GM08714 (cell line): ENCODE measurements around the gene MYL7.
"Not testable (repeated sequence)": the region's sequence is repeated elsewhere in the genome, so short reads cannot be mapped to it uniquely, and the experiment has no call there.

Source experiments
- H3K4me3 ChIP-seq: fragments of 200-500 bp; sonication (Bioruptor generic); 2 replicates; pipeline ENCODE4 v1.5.1; 2014; ENCODE audit warnings: mild to moderate bottlenecking, low read length, inconsistent platforms
- ZNF274 ChIP-seq: IDR thresholded peaks from 2 replicates; pipeline ENCODE4 v1.6.1; 2012; ENCODE audit warnings: mild to moderate bottlenecking, low read depth, low read length

MYL7 gene

DNA sequence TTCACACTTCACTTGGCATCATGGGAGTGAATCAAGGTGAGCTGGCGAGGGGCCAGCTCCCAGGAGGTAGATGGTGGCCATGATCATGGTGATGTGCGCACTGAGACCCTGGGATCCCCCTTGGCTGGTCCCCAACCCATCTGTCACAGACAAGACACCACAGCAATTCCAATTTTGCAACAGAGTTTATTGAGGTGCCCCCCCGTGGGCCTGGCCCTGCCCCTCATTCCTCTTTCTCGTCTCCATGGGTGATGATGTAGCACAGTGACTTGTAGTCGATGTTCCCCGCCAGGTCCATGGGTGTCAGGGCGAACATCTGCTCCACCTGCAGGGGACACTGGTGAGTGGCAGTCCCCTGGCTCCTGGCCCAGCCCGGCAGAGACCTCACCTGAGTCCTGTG lies 2.4 kb downstream of the MYL7 start:
- no peak for TF ChIP-seq ZNF274
- H3K4me3 ChIP-seq, result no peak overlapping the region

DNA sequence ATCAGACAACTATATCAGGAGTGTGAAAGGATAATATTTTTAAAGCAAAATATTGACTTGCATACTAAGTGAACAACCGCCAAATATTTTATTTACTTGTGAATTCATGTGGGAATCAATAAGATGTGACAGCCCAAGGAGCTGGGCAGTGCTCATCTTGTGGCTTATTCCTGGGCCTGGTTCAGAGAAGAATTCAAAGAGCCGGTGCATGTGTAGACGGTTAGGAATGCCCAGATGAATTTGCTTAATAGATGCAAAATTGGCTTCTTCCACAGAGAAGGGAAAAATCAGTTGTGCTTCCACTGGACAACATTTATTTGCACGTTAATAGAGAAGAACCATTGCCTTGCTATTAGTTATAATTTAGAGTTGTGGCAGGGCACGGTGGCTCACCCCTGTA lies 4.4 kb downstream of the MYL7 start:
- H3K4me3 ChIP-seq, result no peak overlapping the region
- no peak for TF ChIP-seq ZNF274

DNA sequence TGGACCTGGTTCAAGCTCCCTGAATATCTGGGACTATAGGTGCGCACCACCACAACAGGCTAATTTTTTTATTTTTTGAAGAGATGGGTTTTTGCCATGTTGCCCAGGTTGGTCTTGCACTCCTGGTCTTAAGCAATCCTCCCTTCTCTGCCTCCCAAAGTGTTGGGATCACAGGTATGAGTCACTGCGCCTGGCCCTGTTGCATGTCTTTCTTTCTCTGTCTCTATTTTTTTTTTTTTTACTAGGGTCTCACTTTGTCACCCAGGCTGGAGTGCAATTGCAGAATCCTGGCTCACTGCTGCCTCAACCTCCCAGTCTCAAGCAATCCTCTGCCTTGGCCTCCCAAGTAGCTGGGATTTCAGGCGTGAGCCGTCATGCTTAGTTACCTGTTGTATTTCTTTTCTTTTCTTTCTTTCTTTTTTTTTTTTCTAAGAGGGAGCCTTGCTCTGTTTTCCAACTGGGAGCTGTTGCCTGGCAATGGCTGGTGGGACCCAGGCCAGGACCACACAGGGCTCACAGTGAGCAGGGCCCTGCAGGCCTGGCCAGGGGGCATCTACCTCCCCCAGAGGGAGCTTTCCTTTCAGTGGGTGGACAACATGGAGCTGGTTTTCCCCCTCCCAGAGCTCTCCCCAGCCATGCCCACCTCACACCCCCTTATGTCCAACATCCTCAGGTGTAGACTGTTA lies 6.0 kb downstream of the MYL7 start:
- no peak for TF ChIP-seq ZNF274

DNA sequence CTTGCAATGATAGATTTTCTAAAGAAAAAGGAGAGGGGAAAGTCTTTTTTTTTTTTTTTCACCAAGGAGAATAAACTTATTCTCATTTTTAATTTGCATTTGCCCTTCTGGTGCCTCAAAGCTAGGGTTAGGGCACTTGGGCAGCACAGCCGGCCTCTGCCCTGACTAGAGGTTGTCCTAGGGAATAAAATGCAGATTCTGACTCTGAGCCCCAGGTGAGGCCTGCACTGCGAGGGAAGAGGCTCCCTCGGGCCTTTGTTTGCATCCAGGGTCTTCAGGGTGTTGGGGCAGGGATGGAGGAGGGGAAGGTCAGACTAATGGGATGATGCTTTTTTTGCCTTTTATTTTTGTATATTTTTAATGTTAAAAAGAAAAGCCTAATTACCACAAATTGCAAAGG lies 7.8 kb downstream of the MYL7 start:
- TF ChIP-seq ZNF274, result no peak
- no peak overlapping the region for H3K4me3 ChIP-seq

More for the DNA sequence above, 6.0 kb downstream of the MYL7 start:
- no peak overlapping the region for H3K4me3 ChIP-seq

GRCh38 chr7:44132039-44132438 lies 9.1 kb downstream of the MYL7 start:
- TF ChIP-seq ZNF274, result no peak
- no peak overlapping the region for H3K4me3 ChIP-seq

GRCh38 chr7:44131173-44132029 lies 9.7 kb downstream of the MYL7 start:
- no peak for TF ChIP-seq ZNF274
- H3K4me3 ChIP-seq, result no peak overlapping the region

DNA sequence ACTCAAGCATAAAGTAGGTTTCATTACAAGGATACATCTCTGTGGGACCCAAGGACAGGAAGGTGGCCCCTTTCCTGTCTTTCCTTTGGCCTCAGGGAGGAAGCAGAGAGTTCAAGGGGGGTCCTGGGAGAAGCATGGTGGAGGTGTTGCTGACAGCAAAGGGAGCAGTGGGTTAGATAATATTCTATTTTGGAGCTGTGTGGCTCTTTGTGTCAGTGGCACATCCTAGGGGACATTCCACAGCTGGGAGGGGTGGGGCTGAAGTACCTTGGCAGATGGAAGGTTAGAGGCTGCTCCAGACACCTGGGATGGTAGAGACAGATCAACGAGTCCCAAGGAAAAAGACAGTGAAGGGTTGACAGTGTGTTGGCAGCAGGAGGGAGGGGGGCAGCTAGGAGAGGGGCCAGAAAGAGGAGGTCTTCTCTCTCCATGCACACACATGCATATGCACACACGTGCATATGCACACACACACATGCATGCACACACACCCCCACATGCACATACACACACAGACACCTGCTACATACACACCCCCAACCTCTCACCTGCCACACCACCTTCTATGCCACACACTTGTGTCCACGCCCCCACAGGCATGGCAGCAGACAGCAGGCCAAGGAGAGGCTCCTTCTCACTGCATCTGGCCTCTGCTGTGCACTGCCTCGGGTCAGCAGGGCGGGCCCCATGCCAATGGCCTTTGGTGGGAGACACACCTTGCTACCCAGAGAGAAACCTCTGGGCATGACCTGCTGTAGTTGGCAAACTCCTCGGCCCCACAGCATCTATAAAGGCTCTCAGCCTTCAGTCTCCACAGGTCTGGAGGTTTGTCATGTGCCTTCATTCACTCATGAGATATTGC lies 12.2 kb downstream of the MYL7 start:
- TF ChIP-seq ZNF274, result no peak

DNA sequence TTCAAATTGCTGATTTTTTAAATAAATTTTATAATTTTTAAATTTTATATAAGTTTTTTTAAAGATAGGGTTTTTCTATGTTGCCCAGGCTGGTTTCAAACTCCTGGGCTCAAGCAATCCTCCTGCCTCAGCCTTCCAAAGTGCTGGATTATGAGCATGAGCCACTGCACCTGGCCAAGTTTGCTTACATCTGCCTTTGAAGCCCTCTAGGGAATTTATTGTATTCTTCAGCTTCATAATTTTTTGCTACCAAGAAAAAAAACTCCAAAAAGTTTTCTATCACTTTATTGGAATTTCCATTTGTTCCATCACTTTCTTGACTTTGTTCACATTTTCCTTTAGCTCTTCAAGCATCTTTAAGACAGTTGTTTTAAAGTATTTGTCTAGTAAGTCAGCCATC lies 14.0 kb downstream of the MYL7 start:
- TF ChIP-seq ZNF274, result no peak
- H3K4me3 ChIP-seq, result no peak overlapping the region

More for the DNA sequence above, 12.2 kb downstream of the MYL7 start:
- H3K4me3 ChIP-seq, result no peak overlapping the region

- not testable (repeated sequence) for H3K4me3 ChIP-seq
Observed at GRCh38 chr7:44126574-44126973, 14.6 kb downstream of the MYL7 start.

DNA sequence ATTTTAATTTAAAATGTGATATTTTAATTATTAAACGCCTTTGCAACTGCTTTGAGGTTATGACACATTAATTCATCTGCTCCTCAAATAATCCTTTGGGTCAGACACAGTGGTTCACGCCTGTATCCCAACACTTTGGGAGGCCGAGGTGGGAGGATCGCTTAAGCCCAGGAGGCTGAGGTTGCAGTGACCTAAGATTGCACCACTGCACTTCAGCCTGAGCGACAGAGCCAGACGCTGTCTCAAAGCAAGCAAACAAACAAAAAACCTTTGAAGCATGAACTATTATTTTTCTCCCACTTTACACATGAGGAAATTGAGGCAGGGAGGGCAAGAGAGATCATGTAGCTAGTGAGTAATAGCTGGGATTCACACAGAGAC lies 16.3 kb downstream of the MYL7 start:
- TF ChIP-seq ZNF274, result no peak
- no peak overlapping the region for H3K4me3 ChIP-seq

DNA sequence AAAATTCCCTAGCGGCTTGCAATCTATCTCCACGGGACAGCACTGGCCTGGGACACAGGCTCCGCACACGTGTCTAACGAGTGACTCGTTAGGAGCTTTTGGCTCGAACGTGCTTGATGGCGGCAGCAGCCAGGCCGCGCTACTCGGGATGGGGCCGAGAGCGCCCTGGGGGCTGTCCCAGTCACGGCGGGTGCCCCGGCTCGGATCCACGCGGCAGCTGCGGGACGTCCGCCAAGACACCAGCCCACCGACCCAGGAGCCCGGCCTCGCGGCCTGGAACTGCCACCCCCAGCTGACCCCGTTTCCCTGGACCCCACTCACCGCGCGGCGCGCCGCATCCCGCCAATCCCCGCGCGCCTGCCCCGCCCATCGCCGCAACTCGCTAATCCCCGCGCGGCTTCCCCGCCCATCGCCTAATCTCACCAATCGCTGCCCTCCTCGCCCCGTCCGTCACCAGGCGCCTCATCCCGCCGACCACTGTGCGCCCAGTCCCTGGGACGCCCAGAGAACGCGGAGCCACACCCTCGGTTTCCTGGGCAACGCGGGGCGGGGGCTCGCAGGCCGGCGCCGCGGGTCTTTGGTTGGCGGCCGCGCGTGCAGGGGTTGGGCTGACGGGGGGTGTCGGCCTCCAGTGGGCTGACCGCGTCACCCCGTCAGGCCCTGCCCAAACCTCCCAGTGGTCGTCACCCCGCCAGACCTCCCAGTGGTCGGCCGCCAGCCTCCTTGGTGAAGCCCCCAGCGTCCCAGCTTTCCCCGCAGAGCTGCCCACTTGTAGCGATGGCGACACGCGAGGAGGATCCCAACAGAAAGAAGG lies 17.7 kb downstream of the MYL7 start, which contains the start of gene POLD2:
POLD2 (minus strand) TSS at position 359 of the 814 bp plus-strand sequence. CDS start 1,495 bp downstream, outside the sequence.
- TF ChIP-seq ZNF274, result no peak
- peak within 1 kb of the TSS; percentile 98 for H3K4me3 ChIP-seq

DNA sequence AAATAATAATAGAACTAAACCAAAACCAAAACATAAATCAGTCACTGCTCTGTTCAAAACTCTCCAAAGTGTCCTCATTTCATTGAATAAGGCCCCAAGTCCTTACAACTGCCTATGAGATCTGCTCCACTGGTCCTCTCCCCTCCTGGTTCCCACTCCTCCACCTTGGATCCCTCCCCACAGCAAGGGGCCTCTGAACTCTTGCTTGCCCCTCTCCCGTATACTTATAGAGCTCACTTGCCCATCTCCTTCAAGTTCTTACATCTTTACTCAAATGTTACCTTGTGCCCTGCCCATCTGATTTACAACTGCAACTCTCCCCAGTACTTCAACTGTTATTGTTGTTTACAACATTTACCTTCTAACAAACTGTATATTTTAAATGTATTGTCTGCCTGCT lies 18.6 kb downstream of the MYL7 start:
- TF ChIP-seq ZNF274, result no peak
- H3K4me3 ChIP-seq, result peak overlapping the region; percentile 98

DNA sequence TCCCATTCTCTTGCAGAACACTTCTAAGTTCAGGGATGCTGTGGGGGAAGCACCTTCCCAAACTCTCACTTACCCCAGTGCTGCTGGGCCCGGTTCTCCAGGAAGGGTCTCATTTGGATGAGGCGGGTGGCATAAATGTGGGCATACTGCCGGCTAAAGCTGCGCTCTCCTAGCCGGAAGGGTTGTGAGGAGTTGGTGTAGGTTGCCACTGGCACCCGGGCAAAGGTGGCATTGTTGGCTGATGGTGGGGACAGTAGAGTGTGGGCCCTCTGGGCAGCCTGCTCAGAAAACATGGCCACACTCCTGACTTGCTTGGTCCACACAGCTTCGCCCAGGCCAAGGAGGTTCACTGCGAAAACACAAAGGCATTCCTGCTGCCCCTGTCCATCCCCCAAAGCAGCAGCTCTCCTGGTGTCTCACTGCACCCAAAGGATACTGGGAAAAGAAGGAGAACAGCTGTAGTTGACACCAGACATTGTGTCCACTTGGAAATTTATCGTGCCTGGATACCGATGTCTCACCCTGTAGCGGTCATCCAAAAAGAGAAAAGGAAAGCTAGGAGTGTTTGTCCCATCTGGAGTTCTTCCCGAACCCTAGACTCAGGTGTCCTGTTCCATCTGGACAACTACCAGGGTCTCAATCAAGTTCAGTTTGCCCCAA lies 19.2 kb downstream of the MYL7 start:
- TF ChIP-seq ZNF274, result no peak
- peak overlapping the region; percentile 98; the same call in 1 of the 2 replicates for H3K4me3 ChIP-seq
